ENCODE measurements around the gene NKAIN1. TPM values are rescaled to one million over a fixed set of nuclear protein-coding genes. Genes with fewer than 3 reads are reported as not detected.

The NKAIN1 gene
- total RNA-seq, 6 donors from 2014 or later = 0.13 to 0.31 TPM; not detected in 4

Other genes starting within 250 kb of the NKAIN1 start
- gene PUM1, start 174.2 kb downstream of the NKAIN1 start, total RNA-seq = 100 to 1,000 TPM in 3 of 6 donors, 10 to 100 TPM in 3; 85.7 to 124 (median 99.8) TPM
- 10 to 100 TPM; 19.4 to 58.7 (median 44.1) TPM for gene SNRNP40, start 56.9 kb upstream of the NKAIN1 start, total RNA-seq
- 10 to 100 TPM in 5 of 6 donors, 1 to 10 TPM in 1; 4.3 to 19.9 (median 17.8) TPM for gene ZCCHC17, start 57.1 kb upstream of the NKAIN1 start, total RNA-seq
- gene FABP3, start 133.2 kb upstream of the NKAIN1 start, total RNA-seq = 10 to 100 TPM in 5 of 6 donors, 1 to 10 TPM in 1; 4.2 to 98.9 (median 27.2) TPM
- gene SERINC2, start 173.3 kb upstream of the NKAIN1 start, total RNA-seq = 10 to 100 TPM; 32.3 to 45.9 (median 42.1) TPM